ENCODE data around the gene CARD18. TPM values are rescaled to one million over a fixed set of nuclear protein-coding genes. Genes with fewer than 3 reads are reported as not detected.
"Not testable (repeated sequence)": the region's sequence is repeated elsewhere in the genome, so short reads cannot be mapped to it uniquely, and the experiment has no call there.

CARD18 gene
- total RNA-seq, 1 donor from 2014 or later: not detected

GRCh38 chr11:105109855-105110687, 29.5 kb downstream of the CARD18 start:
- Mint-ChIP-seq H3K27me3 (ENCODE audit: unreplicated experiment) (no peaks in the 10 kb centered on the region), H3K27ac (ENCODE audit: unreplicated experiment) (no peak overlapping the region), H3K9me3 (ENCODE audit: unreplicated experiment) (no peaks in the 10 kb centered on the region), H3K36me3 (ENCODE audit: unreplicated experiment) (no peaks in the 10 kb centered on the region), H3K4me1 (ENCODE audit: low read depth, unreplicated experiment) (no peaks in the 10 kb centered on the region), H3K4me3 (ENCODE audit: unreplicated experiment) (no peak overlapping the region)
- no peak for TF ChIP-seq CTCF (IDR thresholded peaks at IDR 0.05; ENCODE audit: partially characterized antibody, unreplicated experiment)
- no peak for DNase-seq

- no peaks in the 10 kb centered on the region for H3K27me3 Mint-ChIP-seq (ENCODE audit: unreplicated experiment)
- H3K4me1 Mint-ChIP-seq (ENCODE audit: low read depth, unreplicated experiment): no peaks in the 10 kb centered on the region
- H3K9me3 Mint-ChIP-seq (ENCODE audit: unreplicated experiment): no peaks in the 10 kb centered on the region
- no peak overlapping the region for H3K4me3 Mint-ChIP-seq (ENCODE audit: unreplicated experiment)
- TF ChIP-seq CTCF (IDR thresholded peaks at IDR 0.05; ENCODE audit: partially characterized antibody, unreplicated experiment): no peak
- H3K36me3 Mint-ChIP-seq (ENCODE audit: unreplicated experiment): no peaks in the 10 kb centered on the region
- no peak overlapping the region for H3K27ac Mint-ChIP-seq (ENCODE audit: unreplicated experiment)
- no peak for DNase-seq
Observed at GRCh38 chr11:105109321-105109720, 30.2 kb downstream of the CARD18 start.

GRCh38 chr11:105108247-105108646, 31.3 kb downstream of the CARD18 start:
- H3K4me1 Mint-ChIP-seq (ENCODE audit: low read depth, unreplicated experiment): no peaks in the 10 kb centered on the region
- H3K36me3 Mint-ChIP-seq (ENCODE audit: unreplicated experiment): no peaks in the 10 kb centered on the region

GRCh38 chr11:105107226-105107825, 32.2 kb downstream of the CARD18 start:
- not testable (repeated sequence) for H3K9me3 Mint-ChIP-seq (ENCODE audit: unreplicated experiment); H3K36me3 Mint-ChIP-seq (ENCODE audit: unreplicated experiment); H3K4me3 Mint-ChIP-seq (ENCODE audit: unreplicated experiment); H3K4me1 Mint-ChIP-seq (ENCODE audit: low read depth, unreplicated experiment); H3K27me3 Mint-ChIP-seq (ENCODE audit: unreplicated experiment); H3K27ac Mint-ChIP-seq (ENCODE audit: unreplicated experiment); DNase-seq

More at GRCh38 chr11:105108247-105108646, 31.3 kb downstream of the CARD18 start:
- Mint-ChIP-seq H3K27me3 (ENCODE audit: unreplicated experiment) (no peaks in the 10 kb centered on the region), H3K9me3 (ENCODE audit: unreplicated experiment) (no peaks in the 10 kb centered on the region), H3K27ac (ENCODE audit: unreplicated experiment) (no peak overlapping the region), H3K4me3 (ENCODE audit: unreplicated experiment) (no peak overlapping the region)
- DNase-seq: no peak
- no peak for TF ChIP-seq CTCF (IDR thresholded peaks at IDR 0.05; ENCODE audit: partially characterized antibody, unreplicated experiment)

- no peak for DNase-seq
- Mint-ChIP-seq H3K9me3 (ENCODE audit: unreplicated experiment) (no peaks in the 10 kb centered on the region), H3K27ac (ENCODE audit: unreplicated experiment) (no peak overlapping the region), H3K4me3 (ENCODE audit: unreplicated experiment) (no peak overlapping the region), H3K36me3 (ENCODE audit: unreplicated experiment) (no peaks in the 10 kb centered on the region), H3K4me1 (ENCODE audit: low read depth, unreplicated experiment) (no peaks in the 10 kb centered on the region), H3K27me3 (ENCODE audit: unreplicated experiment) (no peaks in the 10 kb centered on the region)
- TF ChIP-seq CTCF (IDR thresholded peaks at IDR 0.05; ENCODE audit: partially characterized antibody, unreplicated experiment): no peak
Observed at GRCh38 chr11:105106140-105106539, 33.4 kb downstream of the CARD18 start.
